Measurements from ENCODE around the gene PSME3. TPM values are rescaled to one million over a fixed set of nuclear protein-coding genes. Genes with fewer than 3 reads are reported as not detected.
A peak's percentile ranks its signal among the peaks of the same experiment; 100 is the strongest.

Gene PSME3
- total RNA-seq, 1 donor from 2014 or later = 172 TPM

- no peak for DNase-seq (ENCODE audit: low read depth, low spot score)
- H3K27me3 Mint-ChIP-seq (ENCODE audit: low read depth) = peaks cover 20% of the 10 kb centered on the region
- peak overlapping the region; percentile 97 for H3K4me3 Mint-ChIP-seq
- peaks cover 21% of the 10 kb centered on the region for H3K4me1 Mint-ChIP-seq
- H3K27ac Mint-ChIP-seq (ENCODE audit: unreplicated experiment) = peak overlapping the region; percentile 99
- H3K36me3 Mint-ChIP-seq (ENCODE audit: low read depth) = peaks cover 3% of the 10 kb centered on the region
- H3K9me3 Mint-ChIP-seq = no peaks in the 10 kb centered on the region
- TF ChIP-seq CTCF (conservative IDR thresholded peaks at IDR 0.05) = no peak
Measured at GRCh38 chr17:42832213-42832933, 824 bp upstream of the PSME3 start.

GRCh38 chr17:42833767-42834422 is 698 bp downstream of the PSME3 start:
- Mint-ChIP-seq H3K4me3 (peak overlapping the region; percentile 97), H3K9me3 (no peaks in the 10 kb centered on the region), H3K27me3 (ENCODE audit: low read depth) (peaks cover 5% of the 10 kb centered on the region), H3K36me3 (ENCODE audit: low read depth) (peaks cover 9% of the 10 kb centered on the region), H3K27ac (ENCODE audit: unreplicated experiment) (peak overlapping the region; percentile 89), H3K4me1 (peaks cover 21% of the 10 kb centered on the region)
- no peak for TF ChIP-seq CTCF (conservative IDR thresholded peaks at IDR 0.05)
- DNase-seq (ENCODE audit: low read depth, low spot score) = no peak

GRCh38 chr17:42835732-42836131 is 2.5 kb downstream of the PSME3 start:
- DNase-seq (ENCODE audit: low read depth, low spot score) = no peak
- peaks cover 16% of the 10 kb centered on the region for H3K36me3 Mint-ChIP-seq (ENCODE audit: low read depth)

GRCh38 chr17:42841975-42842685 is 8.9 kb downstream of the PSME3 start:
- no peak overlapping the region for H3K27ac Mint-ChIP-seq (ENCODE audit: unreplicated experiment)
- peaks cover 13% of the 10 kb centered on the region for H3K36me3 Mint-ChIP-seq (ENCODE audit: low read depth)
- no peaks in the 10 kb centered on the region for H3K4me1 Mint-ChIP-seq
- no peaks in the 10 kb centered on the region for H3K27me3 Mint-ChIP-seq (ENCODE audit: low read depth)
- H3K4me3 Mint-ChIP-seq = no peak overlapping the region
- TF ChIP-seq CTCF (conservative IDR thresholded peaks at IDR 0.05) = no peak
- DNase-seq (ENCODE audit: low read depth, low spot score) = no peak
- H3K9me3 Mint-ChIP-seq = no peaks in the 10 kb centered on the region

More at GRCh38 chr17:42835732-42836131, 2.5 kb downstream of the PSME3 start:
- Mint-ChIP-seq H3K9me3 (no peaks in the 10 kb centered on the region), H3K4me1 (peaks cover 21% of the 10 kb centered on the region), H3K4me3 (peak overlapping the region; percentile 72), H3K27ac (ENCODE audit: unreplicated experiment) (no peak overlapping the region), H3K27me3 (ENCODE audit: low read depth) (no peaks in the 10 kb centered on the region)
- TF ChIP-seq CTCF (conservative IDR thresholded peaks at IDR 0.05) = no peak

GRCh38 chr17:42843358-42843934 is 10.2 kb downstream of the PSME3 start:
- H3K27ac Mint-ChIP-seq (ENCODE audit: unreplicated experiment) = no peak overlapping the region
- H3K4me1 Mint-ChIP-seq = no peaks in the 10 kb centered on the region
- H3K27me3 Mint-ChIP-seq (ENCODE audit: low read depth) = no peaks in the 10 kb centered on the region
- peaks cover 10% of the 10 kb centered on the region for H3K36me3 Mint-ChIP-seq (ENCODE audit: low read depth)
- DNase-seq (ENCODE audit: low read depth, low spot score) = peak; percentile 39
- H3K4me3 Mint-ChIP-seq = peak overlapping the region; percentile 49
- peak; percentile 85 for TF ChIP-seq CTCF (conservative IDR thresholded peaks at IDR 0.05)
- H3K9me3 Mint-ChIP-seq = no peaks in the 10 kb centered on the region
